Suprapubic skin (tissue), 4 donors: Measurements from ENCODE around the gene PLXNA2. TPM values are rescaled to one million over a fixed set of nuclear protein-coding genes. Genes with fewer than 3 reads are reported as not detected.

Experiments
- DNase-seq, 2 donors: peaks; one replicate each; pipeline ENCODE4 v3.0.0-alpha.2; 2019; ENCODE audit warnings: low spot score in 2 of 2
- H3K27ac ChIP-seq: fragments of 200-600 bp; sonication (generic); one replicate; pipeline ENCODE4 v1.5.1; 2019
- H3K27me3 ChIP-seq: fragments of 200-600 bp; sonication (generic); one replicate; pipeline ENCODE4 v1.5.1; 2019
- H3K36me3 ChIP-seq: fragments of 200-600 bp; sonication (generic); one replicate; pipeline ENCODE4 v1.5.1; 2019
- H3K4me1 ChIP-seq: fragments of 200-600 bp; sonication (generic); one replicate; pipeline ENCODE4 v1.5.1; 2019
- H3K4me3 ChIP-seq: fragments of 200-600 bp; sonication (generic); one replicate; pipeline ENCODE4 v1.5.1; 2019; ENCODE audit warnings: mild to moderate bottlenecking
- H3K9me3 ChIP-seq: fragments of 200-600 bp; sonication (generic); one replicate; pipeline ENCODE4 v1.5.1; 2019
- EP300 ChIP-seq: sonication (generic); formaldehyde crosslinking; IDR thresholded peaks from one replicate; pipeline ENCODE4 v1.6.1; 2017; ENCODE audit warnings: antibody characterized with exemption
- POLR2A ChIP-seq, 2 donors: fragments of 450-650 bp; IDR thresholded peaks; one replicate each; pipeline ENCODE4 v1.6.1; 2017; ENCODE audit warnings: antibody characterized with exemption in 2 of 2, mild to moderate bottlenecking in 2 of 2, moderate library complexity in 2 of 2
- POLR2AphosphoS5 ChIP-seq, 3 donors: sonication (generic); formaldehyde crosslinking; IDR thresholded peaks; one replicate each; pipeline ENCODE4 v1.6.1; 2017; ENCODE audit warnings: antibody characterized with exemption in 3 of 3
- WGBS: methylation state at CpG from one replicate; pipeline ENCODE4 v1.1.5; 2018; 5-methylcytosine and 5-hydroxymethylcytosine counted together
- total RNA-seq, 4 donors: library from RNA; depleted of rRNA; stranded (reverse); fragments of >200 nt; gene quantifications; one replicate each; pipeline ENCODE4 v1.1.0, GENCODE V29; 2016
- TF ChIP-seq, protein P1 (sequence below), 2 donors: fragments of 200-600 bp in 1 of 2; fragments of 450-650 bp in 1 of 2; sonication (generic) in 1 of 2; IDR thresholded peaks; one replicate each; pipeline ENCODE4 v1.5.1; 2016 to 2019; ENCODE audit warnings: antibody characterized with exemption in 2 of 2, mild to moderate bottlenecking in 1 of 2, moderate library complexity in 1 of 2

Gene PLXNA2
- total RNA-seq, 4 donors from 2014 or later: 35.3 to 53.9 (median 45.7) TPM

GRCh38 chr1:208171616-208172422 is 72.4 kb downstream of the PLXNA2 start:
- Histone ChIP-seq H3K27me3 (no peaks in the 10 kb centered on the region), H3K4me3 (no peak overlapping the region), H3K27ac (no peak overlapping the region), H3K4me1 (peaks cover 20% of the 10 kb centered on the region), H3K9me3 (no peaks in the 10 kb centered on the region), H3K36me3 (no peaks in the 10 kb centered on the region)
- WGBS: 79% methylated on average over 7 of the region's 7 CpGs
- DNase-seq: no peak
- TF ChIP-seq POLR2A (IDR thresholded peaks at IDR 0.05): no peak
- TF ChIP-seq, protein P1, sequence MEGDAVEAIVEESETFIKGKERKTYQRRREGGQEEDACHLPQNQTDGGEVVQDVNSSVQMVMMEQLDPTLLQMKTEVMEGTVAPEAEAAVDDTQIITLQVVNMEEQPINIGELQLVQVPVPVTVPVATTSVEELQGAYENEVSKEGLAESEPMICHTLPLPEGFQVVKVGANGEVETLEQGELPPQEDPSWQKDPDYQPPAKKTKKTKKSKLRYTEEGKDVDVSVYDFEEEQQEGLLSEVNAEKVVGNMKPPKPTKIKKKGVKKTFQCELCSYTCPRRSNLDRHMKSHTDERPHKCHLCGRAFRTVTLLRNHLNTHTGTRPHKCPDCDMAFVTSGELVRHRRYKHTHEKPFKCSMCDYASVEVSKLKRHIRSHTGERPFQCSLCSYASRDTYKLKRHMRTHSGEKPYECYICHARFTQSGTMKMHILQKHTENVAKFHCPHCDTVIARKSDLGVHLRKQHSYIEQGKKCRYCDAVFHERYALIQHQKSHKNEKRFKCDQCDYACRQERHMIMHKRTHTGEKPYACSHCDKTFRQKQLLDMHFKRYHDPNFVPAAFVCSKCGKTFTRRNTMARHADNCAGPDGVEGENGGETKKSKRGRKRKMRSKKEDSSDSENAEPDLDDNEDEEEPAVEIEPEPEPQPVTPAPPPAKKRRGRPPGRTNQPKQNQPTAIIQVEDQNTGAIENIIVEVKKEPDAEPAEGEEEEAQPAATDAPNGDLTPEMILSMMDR (IDR thresholded peaks at IDR 0.05): no peak
- TF ChIP-seq POLR2AphosphoS5 (IDR thresholded peaks at IDR 0.05): no peak
- no peak for TF ChIP-seq EP300

DNA sequence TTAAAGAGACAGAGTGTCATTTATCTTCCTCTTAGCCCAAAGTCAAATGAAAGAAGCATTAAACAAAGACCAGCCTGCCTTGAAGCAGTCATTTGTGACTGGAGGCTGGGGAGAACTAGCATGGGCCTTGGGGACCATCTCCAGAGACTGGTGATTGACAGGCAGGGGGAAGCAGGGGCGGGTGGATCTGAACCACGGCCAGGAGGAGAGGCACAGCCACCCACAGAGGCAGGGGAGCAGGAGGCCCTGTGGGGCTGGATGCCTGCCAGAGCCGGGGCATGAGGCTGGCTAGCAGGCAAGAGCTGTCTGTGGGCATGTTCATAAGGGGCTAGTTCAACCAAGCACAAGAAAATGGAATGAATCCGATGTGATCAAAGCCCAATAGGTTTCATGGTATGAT is 73.9 kb downstream of the PLXNA2 start:
- no peak for DNase-seq
- Histone ChIP-seq H3K27me3 (no peaks in the 10 kb centered on the region), H3K36me3 (no peaks in the 10 kb centered on the region)

GRCh38 chr1:208169081-208169879 is 74.9 kb downstream of the PLXNA2 start:
- TF ChIP-seq EP300 (no peak), POLR2A (IDR thresholded peaks at IDR 0.05) (no peak), POLR2AphosphoS5 (IDR thresholded peaks at IDR 0.05) (no peak)
- TF ChIP-seq, protein P1 (IDR thresholded peaks at IDR 0.05): no peak
- Histone ChIP-seq H3K27me3 (no peaks in the 10 kb centered on the region), H3K4me3 (no peak overlapping the region), H3K27ac (no peak overlapping the region), H3K4me1 (peaks cover 28% of the 10 kb centered on the region), H3K9me3 (no peaks in the 10 kb centered on the region), H3K36me3 (no peaks in the 10 kb centered on the region)
- WGBS: 80% methylated on average over 8 of the region's 8 CpGs
- DNase-seq: no peak

More for the DNA sequence above, 73.9 kb downstream of the PLXNA2 start:
- TF ChIP-seq POLR2AphosphoS5 (IDR thresholded peaks at IDR 0.05) (no peak), EP300 (no peak), POLR2A (IDR thresholded peaks at IDR 0.05) (no peak)
- TF ChIP-seq, protein P1 (IDR thresholded peaks at IDR 0.05): no peak
- 37% methylated on average over 4 of the region's 4 CpGs for WGBS
- Histone ChIP-seq H3K4me1 (peaks cover 28% of the 10 kb centered on the region), H3K9me3 (no peaks in the 10 kb centered on the region), H3K27ac (no peak overlapping the region), H3K4me3 (no peak overlapping the region)

DNA sequence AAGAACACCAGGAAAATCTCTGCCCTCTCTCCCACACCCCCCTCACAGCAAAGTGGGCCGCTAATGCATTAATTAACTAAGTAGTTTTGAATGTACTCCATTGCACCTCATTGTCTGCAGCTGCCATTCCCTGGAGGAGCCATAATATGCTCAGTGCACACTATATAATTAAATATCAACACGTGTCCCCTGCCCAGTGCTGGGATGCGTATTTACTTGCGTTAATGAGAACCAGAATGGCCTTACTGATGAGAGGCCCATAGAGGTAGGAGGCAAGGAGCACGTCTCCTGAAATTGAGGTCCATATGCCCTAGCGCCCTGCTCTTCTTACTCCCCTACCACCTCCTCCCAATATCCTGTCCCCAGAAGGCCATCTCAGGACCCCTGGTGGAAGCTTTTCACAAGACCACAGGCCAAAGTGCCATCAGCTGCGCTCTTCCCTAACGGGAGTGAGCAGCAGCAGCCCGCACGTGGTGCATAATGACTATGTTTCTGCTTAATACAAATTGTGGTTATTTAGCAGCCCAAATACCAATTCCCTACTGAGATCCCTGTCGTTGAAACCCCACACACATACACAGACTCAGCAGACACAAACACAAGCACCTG is 76.8 kb downstream of the PLXNA2 start:
- WGBS: 75% methylated on average over 11 of the region's 11 CpGs
- no peaks in the 10 kb centered on the region for H3K9me3 ChIP-seq
- no peak overlapping the region for H3K4me3 ChIP-seq
- no peak overlapping the region for H3K27ac ChIP-seq
- TF ChIP-seq POLR2AphosphoS5 (IDR thresholded peaks at IDR 0.05) (no peak), EP300 (no peak), POLR2A (IDR thresholded peaks at IDR 0.05) (no peak)
- TF ChIP-seq, protein P1 (IDR thresholded peaks at IDR 0.05): no peak
- H3K36me3 ChIP-seq: no peaks in the 10 kb centered on the region
- no peak for DNase-seq
- H3K27me3 ChIP-seq: no peaks in the 10 kb centered on the region
- peaks cover 33% of the 10 kb centered on the region for H3K4me1 ChIP-seq
